GM19035 (cell line): Measurements from ENCODE around the gene LHX6.

Experiments
- ATAC-seq: cut with Tn5 transposase; IDR thresholded peaks from one replicate; pipeline ENCODE4 v1.9.1; 2021; ENCODE audit not compliant: unreplicated experiment

The LHX6 gene

DNA sequence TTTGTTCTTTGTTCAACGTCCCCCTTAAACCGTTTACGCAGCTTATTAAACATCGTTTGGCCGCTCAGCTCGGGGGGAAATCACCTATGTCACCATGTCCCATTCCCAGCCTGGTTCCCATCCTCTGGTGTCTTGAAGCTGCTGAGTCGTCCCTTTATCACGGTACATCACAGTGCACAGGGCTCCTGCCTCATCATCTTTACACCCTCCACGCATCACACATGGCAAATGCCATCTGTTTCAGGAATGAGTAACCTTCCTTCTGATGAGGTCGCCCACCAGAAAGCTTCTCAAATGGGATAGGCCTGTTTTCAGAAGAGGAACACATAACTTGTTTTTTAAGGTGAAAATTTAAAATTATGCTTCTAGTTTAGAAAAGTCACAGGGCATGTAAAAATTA, 7.9 kb upstream of the LHX6 start:
- no peak for ATAC-seq

DNA sequence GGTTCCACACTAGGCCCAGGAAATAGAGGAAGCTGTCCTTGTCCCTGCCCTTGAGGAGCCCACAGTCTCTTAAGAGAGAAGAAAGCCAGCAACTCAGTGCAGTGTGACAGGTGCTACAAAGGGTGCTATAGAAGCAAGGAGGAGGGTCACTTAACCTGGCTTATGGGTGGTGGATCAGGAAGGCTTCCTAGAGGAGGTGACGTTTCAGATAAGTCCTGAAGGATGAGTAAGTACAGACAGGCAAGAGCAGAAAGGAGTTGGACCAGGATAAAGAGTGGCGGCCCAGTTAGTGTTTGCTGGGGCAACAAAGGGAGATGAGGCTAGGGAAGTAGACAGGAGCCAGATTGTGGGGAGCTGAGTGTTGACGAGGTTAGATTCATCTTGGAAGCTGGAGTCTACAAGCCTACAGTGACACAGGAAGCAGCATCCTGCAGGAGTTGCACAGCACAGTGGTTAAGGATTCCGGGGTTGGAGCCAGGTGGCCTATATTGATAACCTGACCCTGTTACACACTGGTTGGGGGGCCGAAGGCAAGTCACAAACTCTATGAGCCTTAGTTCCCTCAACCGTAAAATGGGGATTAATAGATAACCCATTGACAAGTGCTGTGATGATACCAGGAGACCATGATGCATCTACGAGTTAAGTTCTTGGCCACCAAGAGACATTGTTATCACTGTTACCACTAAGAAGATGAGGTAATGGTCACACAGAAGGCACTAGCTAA, 5.4 kb upstream of the LHX6 start:
- ATAC-seq = no peak

- no peak for ATAC-seq
Measured at GRCh38 chr9:122232796-122233306, 4.1 kb upstream of the LHX6 start.

GRCh38 chr9:122229485-122229837, 704 bp upstream of the LHX6 start:
- ATAC-seq = no peak

GRCh38 chr9:122228191-122228567, 578 bp downstream of the LHX6 start:
- ATAC-seq = no peak

DNA sequence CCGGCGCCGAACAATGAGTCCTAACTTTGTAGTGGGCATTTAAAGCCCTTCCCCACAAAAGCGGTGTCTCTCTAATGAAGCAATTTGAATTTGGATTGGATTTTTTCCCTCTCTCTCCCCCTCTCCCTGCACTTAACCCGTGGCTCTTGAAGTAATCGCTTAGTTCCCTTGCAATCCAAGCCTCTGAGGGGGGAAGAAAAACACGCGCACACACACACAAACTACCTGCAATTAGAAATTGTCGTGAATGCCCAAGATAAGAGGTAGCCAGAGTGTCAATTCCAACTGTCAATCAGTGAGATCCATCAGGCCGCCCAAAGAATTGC, 1.2 kb downstream of the LHX6 start:
- no peak for ATAC-seq

DNA sequence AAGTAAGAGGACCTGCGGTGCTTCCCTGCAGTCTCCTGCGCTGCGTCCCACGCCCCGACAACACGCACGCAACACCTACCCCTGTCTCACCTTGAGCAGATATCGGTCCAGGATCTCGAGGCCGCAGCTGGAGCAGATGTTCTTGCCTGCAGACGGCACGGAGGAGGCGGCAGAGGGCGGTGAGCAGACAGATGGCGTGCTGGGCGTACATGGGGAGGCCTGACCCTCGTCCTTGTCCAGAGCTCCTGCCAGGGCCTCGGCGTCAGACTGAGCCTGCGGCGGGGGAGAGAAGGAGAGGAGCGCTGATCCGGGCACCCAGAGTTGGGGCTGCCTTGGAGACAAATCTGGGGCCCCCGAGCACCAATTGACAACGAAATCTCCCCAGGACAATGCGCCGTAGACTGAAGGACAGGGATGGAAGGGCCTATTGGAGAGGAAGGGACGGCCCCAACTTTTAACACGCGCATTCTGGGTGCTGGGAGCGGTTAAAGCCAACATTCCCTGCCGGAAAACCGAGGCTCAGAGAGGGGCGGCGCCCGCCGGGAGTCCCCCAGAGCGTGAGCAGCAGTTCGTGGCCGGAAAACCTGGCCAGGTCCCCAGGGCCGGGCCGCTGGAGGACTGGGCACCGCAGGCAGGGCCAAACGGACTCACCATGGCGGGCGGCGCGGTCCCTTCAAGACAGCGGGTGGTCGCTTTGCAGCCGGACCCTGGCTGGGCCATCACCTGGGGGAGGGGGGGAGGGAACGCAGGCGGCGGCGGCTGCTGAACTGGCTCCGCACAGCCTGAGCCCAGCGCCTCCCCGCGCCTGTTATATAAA, 1.8 kb downstream of the LHX6 start:
- no peak for ATAC-seq

GRCh38 chr9:122226142-122226757, 2.5 kb downstream of the LHX6 start:
- no peak for ATAC-seq

DNA sequence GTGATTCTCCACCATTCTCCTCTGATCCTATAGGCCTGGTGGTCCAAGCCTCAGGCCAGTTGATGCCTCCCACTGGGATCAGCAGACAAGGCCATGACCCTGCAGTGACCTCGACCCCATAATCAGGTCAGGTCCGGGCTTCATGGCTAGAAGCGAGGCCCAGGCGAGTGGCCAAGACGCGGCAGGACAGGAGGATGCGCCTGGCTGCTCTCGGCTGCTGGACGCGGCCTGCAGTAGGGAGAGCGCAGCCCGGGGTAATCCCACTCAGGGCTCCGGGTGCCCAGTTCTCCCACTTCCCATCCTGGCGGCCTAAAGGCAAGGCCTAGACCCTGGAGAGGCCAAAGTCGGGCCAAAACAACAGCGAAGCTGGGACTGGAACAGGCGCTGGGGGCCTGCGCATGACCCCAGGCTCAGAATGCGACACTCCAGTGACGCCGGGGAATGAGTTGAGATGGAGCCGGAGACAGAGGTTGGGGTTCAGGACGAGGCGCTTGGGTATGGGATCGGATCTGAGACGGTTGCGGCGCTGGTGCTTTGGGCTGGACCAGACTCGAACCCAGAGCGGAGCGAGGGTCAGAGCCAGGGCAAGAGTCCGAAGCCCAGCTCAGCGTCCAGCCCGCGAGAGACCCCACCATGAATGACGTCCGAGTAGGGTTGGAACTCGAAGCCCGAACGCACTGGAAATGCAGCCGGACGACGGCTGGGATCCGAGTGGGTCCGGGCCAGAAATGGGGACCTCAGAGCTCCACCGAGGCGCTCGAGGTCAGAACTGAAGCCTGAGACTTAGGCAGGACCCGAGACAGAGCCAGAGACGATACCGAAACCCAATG, 3.2 kb downstream of the LHX6 start:
- ATAC-seq = no peak

GRCh38 chr9:122223435-122223834, 5.3 kb downstream of the LHX6 start:
- no peak for ATAC-seq

DNA sequence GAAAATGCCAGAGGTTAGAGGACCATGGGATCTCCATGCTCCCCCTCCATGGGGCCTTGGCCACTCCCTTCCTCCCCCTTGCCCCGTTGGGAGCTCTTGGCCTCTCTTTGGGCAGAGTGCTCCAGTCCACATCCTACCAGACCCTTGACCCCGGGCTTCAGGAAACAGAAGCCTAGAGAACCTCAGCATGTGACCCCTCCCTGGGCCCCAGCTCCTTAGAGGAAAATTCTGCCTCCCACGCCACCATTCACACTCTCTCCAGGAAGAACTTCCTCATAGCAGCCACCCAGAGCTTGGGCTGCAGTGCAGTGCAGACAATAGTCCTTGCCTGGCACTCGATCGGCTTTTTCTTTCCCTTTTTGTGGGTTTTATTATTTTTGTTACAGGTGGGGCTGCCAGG, 6.0 kb downstream of the LHX6 start:
- no peak for ATAC-seq

DNA sequence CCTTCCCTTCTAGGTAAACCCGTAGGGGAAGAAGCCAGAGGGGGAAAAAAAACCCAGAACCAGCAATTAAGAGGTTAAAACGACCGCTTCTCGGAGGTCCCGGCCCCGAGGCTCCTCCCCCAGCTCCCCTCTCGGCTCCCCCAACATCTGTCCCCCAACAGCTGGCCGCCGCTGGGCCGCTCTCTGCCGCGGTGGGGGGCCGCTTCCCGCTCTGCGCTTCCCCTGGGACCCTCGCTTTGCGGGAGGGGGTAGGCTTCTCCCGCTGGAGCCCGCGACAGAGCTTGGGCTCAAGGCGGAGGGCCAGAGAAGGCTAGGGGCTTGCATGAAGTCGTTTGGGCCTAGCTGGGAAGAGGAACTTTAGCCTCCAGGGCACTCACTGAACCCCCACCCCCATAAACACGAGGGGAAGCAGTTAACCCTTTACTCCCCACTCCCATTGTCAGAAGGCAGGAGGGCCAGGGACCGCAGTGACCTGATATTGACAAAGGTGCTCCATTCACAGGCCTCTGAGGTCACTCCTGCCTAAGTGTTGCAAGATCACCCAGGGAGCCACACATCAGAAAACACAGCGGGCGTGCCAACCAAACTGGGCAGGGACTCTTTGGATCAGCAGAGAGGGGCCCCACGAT, 7.5 kb downstream of the LHX6 start:
- no peak for ATAC-seq

- ATAC-seq = no peak
Measured at GRCh38 chr9:122220673-122221182, 8.0 kb downstream of the LHX6 start.

DNA sequence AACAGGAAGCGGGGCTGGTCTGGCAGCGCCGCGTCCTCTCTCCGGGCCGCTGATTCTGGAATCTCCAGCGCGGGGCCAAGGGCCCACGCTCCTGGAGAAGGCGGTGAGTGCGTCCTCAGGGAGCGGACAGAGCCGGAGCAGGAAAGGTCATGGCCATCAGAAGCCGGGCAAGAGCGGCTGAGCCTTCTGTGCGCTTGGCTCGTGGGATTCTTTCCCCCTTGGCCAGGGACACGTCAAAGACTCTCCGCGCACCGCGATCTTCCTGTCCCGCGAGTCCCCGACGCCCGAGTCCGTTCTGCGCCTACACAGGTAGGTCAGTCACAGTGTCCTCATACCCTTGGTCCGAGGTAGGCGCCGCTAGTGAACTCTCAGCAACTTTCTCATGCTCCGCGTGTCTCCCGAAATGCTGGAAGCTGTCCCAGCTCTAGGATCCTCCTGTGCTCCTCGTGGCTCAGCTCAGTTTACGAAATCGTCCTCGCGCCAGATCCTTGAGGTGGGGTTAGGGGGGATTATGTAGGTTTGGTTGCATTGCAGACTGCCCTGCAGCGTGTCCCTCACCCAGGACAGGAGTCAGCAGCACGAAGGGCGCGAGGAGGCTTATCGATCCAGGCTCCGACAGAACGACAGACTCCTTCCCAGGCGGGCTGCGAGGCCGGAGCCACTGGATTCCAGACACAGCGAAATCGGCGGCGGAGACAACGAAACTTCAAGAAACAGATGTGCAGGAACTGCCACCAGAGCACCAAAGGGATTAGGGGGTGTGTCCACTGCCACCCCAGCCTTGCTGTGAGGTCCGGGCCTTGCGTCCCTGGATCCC, 8.7 kb downstream of the LHX6 start:
- ATAC-seq = no peak

DNA sequence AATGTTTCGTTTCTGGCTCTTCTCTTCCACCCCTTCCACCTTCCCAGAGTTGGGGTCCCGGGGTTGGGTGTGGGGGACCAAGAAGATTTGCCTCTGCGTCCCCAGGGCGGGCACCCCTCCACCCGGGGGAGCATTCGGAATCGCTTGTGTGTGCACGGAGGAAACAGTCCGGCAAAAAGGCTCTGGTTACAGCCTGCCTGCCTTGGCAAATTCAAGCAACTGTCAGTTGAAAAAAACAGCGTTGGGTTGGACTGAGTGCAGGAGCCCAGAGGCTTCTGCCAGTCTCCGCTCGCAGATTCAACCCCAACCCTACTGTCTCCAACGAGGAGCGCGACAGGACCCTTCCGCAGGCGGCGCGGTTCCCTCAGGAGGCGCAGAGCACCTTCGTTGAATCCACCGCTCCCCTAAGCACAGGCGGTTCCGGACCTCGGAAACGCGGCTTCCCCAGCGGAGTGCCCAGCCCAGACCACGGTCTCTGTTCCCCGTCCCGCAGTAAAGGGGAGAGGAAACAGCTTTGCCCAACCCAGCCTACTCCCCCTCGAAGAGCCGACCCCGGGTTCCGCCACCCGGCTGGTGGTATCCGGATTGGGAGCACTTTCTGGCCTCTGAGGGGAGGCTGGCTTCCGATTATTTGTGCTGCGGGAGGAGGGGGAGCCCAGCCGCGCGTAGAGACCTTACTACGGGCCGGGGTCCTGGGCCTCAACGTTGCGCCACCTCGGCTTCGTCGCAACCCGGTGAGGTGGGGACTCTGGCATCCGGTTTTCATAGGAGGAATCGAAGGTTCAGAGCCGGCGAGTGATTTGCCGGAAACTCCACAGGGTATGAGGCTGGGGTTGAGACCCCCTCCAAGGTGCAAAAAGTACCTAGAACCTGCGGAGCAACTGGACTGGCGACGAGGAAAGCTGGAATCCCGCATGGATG, 9.6 kb downstream of the LHX6 start:
- ATAC-seq = no peak

- ATAC-seq = no peak
Measured at GRCh38 chr9:122218071-122218934, 10.5 kb downstream of the LHX6 start.

DNA sequence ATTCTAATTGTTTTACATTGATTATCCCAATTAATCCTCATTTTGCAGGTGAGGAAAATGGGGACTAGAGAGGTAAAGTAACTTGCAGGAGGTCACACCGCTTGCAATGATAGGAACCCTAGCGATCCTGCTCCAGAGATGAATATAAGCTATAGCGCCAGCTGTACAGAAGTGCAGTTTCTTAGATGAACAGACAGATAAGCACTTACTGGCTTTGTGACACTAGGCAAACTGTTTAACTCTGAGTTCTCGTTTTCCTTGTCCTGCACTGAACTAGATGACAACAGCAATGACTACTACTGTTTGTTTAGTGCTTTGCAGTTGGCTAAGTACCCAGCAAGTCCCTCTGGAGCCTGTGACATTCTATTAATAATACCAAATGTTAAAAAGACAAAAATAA, 11.1 kb downstream of the LHX6 start:
- no peak for ATAC-seq
